ENCODE data around the gene CYP3A4.
"Not testable (repeated sequence)": the region's sequence is repeated elsewhere in the genome, so short reads cannot be mapped to it uniquely, and the experiment has no call there.

Gene CYP3A4

DNA sequence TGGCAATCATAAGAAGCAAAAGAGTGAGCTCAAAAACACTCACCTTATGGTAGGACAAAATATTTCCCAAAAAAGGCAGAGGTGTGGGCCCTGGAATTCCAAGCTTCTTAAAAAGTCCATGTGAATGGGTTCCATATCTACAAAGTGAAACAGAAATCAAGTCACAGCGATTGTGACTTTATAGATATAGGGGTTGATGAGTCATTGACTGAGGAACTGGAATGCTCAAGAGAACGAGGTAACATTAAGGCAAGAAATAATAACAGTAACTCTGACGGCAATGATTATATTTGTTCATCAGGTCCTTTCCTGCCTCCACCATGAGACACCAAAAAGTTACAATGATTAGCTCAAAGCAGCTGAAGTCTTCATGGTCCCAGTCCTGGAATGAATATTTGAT lies 4.0 kb downstream of the CYP3A4 start:
- H3K4me1 ChIP-seq (ENCODE audit: control insufficient read depth, insufficient read depth, low read length), result no peaks in the 10 kb centered on the region
- no peak overlapping the region for H3K27ac ChIP-seq (ENCODE audit: low read length)
- H3K4me3 ChIP-seq (ENCODE audit: low read length in 2 of 2), result no peak overlapping the region
- H3K36me3 ChIP-seq (ENCODE audit: control insufficient read depth in 2 of 2, insufficient read depth in 2 of 2, low read length in 2 of 2), result no peaks in the 10 kb centered on the region
- no peaks in the 10 kb centered on the region for H3K27me3 ChIP-seq (ENCODE audit: control insufficient read depth in 1 of 2, insufficient read depth in 2 of 2, low read length in 2 of 2)
- no peaks in the 10 kb centered on the region for H3K9me3 ChIP-seq (ENCODE audit: control insufficient read depth in 2 of 2, low read length in 2 of 2)
- no peak overlapping the region for H3K9ac ChIP-seq (ENCODE audit: low read length in 2 of 2)

DNA sequence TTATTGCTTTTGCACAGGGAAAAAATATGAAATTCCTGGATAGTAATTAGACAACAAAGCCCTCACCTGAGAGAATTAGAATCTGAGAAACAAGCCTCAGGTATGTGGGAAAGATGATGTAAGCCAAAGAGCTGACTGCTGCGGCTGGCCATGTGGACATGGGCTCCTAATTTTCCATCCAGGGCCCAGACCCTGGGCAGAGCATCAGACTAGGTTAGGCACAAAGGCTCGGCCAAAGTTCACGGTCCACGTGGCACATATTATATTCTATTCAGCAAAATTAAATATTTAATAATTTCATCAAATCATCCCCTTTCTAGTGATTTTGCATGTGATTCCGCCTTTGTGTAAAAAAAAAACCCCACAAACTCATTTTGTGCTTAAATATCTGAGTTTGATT lies 5.1 kb downstream of the CYP3A4 start:
- no peaks in the 10 kb centered on the region for H3K9me3 ChIP-seq (ENCODE audit: control insufficient read depth in 2 of 2, low read length in 2 of 2)
- H3K4me3 ChIP-seq (ENCODE audit: low read length in 2 of 2), result no peak overlapping the region
- H3K9ac ChIP-seq (ENCODE audit: low read length in 2 of 2), result no peak overlapping the region
- H3K36me3 ChIP-seq (ENCODE audit: control insufficient read depth in 2 of 2, insufficient read depth in 2 of 2, low read length in 2 of 2), result no peaks in the 10 kb centered on the region
- H3K27ac ChIP-seq (ENCODE audit: low read length), result no peak overlapping the region
- H3K27me3 ChIP-seq (ENCODE audit: control insufficient read depth in 1 of 2, insufficient read depth in 2 of 2, low read length in 2 of 2), result no peaks in the 10 kb centered on the region
- H3K4me1 ChIP-seq (ENCODE audit: control insufficient read depth, insufficient read depth, low read length), result no peaks in the 10 kb centered on the region

DNA sequence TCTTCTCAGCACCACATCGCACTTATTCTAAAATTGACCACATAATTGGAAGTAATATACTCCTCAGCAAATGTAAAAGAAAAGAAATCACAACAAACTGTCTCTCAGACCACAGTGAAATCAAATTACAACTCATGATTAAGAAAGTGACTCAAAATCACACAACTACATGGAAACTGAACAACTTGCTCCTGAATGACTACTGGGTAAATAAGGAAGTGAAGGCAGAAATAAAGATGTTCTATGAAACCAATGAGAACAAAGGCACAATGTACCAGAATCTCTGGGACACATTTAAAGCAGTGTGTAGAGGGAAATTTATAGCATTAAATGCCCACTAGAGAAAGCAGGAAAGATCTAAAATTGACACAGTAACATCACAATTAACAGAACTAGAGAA lies 10.6 kb downstream of the CYP3A4 start:
- not testable (repeated sequence) for H3K27me3 ChIP-seq (ENCODE audit: control insufficient read depth in 1 of 2, insufficient read depth in 2 of 2, low read length in 2 of 2); H3K36me3 ChIP-seq (ENCODE audit: control insufficient read depth in 2 of 2, insufficient read depth in 2 of 2, low read length in 2 of 2); H3K27ac ChIP-seq (ENCODE audit: low read length); H3K9me3 ChIP-seq (ENCODE audit: control insufficient read depth in 2 of 2, low read length in 2 of 2); H3K4me3 ChIP-seq (ENCODE audit: low read length in 2 of 2); H3K9ac ChIP-seq (ENCODE audit: low read length in 2 of 2); H3K4me1 ChIP-seq (ENCODE audit: control insufficient read depth, insufficient read depth, low read length)

DNA sequence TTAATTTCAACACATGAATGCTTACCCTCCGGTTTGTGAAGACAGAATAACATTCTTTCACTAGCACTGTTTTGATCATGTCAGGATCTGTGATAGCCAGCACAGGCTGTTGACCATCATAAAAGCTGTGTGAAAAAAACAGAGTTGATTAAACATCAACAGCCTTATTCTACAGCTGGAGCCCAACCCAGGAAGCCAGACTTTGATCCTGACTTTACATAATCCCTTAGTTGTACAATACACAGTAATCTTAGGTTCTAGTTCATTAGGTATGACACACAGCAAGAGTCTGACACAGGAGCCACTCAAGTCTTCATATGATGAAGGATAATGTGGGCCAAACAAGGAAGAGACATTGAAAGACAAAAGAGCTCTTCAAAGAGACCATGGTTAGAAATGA lies 11.4 kb downstream of the CYP3A4 start:
- no peak overlapping the region for H3K9ac ChIP-seq (ENCODE audit: low read length in 2 of 2)
- no peaks in the 10 kb centered on the region for H3K9me3 ChIP-seq (ENCODE audit: control insufficient read depth in 2 of 2, low read length in 2 of 2)
- no peak overlapping the region for H3K27ac ChIP-seq (ENCODE audit: low read length)
- H3K4me3 ChIP-seq (ENCODE audit: low read length in 2 of 2), result no peak overlapping the region
- H3K4me1 ChIP-seq (ENCODE audit: control insufficient read depth, insufficient read depth, low read length), result no peaks in the 10 kb centered on the region
- no peaks in the 10 kb centered on the region for H3K27me3 ChIP-seq (ENCODE audit: control insufficient read depth in 1 of 2, insufficient read depth in 2 of 2, low read length in 2 of 2)
- no peaks in the 10 kb centered on the region for H3K36me3 ChIP-seq (ENCODE audit: control insufficient read depth in 2 of 2, insufficient read depth in 2 of 2, low read length in 2 of 2)

DNA sequence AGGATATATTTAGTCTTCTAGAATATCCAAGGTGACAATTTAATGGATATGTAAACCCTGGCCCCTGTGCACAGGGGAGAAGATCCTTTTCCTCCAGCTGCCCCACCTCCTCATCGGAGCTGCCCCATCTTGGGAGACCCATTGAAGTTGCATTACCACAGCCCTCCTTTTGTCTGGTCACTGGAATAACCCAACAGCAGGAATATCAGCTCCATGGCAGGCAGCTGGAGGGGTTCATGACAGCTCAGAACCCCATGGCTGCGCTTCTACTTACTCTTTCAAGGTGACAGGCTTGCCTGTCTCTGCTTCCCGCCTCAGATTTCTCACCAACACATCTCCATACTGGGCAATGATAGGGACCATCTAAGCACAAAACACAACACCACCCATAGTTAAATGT lies 14.5 kb downstream of the CYP3A4 start:
- not testable (repeated sequence) for H3K27ac ChIP-seq (ENCODE audit: low read length); H3K36me3 ChIP-seq (ENCODE audit: control insufficient read depth in 2 of 2, insufficient read depth in 2 of 2, low read length in 2 of 2); H3K4me1 ChIP-seq (ENCODE audit: control insufficient read depth, insufficient read depth, low read length); H3K9ac ChIP-seq (ENCODE audit: low read length in 2 of 2); H3K9me3 ChIP-seq (ENCODE audit: control insufficient read depth in 2 of 2, low read length in 2 of 2); H3K4me3 ChIP-seq (ENCODE audit: low read length in 2 of 2); H3K27me3 ChIP-seq (ENCODE audit: control insufficient read depth in 1 of 2, insufficient read depth in 2 of 2, low read length in 2 of 2)

DNA sequence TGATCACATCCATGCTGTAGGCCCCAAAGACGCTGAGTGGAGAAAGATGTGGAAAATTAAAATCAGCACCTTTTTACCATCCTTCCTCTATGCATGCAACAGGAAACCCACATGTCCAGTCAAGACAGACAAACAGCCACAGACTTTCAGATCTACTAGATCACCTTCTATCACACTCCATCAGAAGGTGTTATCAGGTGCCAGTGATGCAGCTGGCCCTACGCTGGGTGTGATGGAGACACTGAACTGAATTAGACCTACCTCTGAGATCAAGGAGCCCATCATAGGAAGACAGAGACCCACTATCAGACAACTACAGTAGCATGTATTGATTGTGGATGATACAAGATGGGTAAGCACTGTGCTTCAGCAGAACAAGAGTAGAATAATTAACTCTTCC lies 15.5 kb downstream of the CYP3A4 start:
- Histone ChIP-seq H3K27me3 (ENCODE audit: control insufficient read depth in 1 of 2, insufficient read depth in 2 of 2, low read length in 2 of 2) (no peaks in the 10 kb centered on the region), H3K9ac (ENCODE audit: low read length in 2 of 2) (no peak overlapping the region), H3K27ac (ENCODE audit: low read length) (no peak overlapping the region), H3K4me3 (ENCODE audit: low read length in 2 of 2) (no peak overlapping the region), H3K36me3 (ENCODE audit: control insufficient read depth in 2 of 2, insufficient read depth in 2 of 2, low read length in 2 of 2) (no peaks in the 10 kb centered on the region), H3K9me3 (ENCODE audit: control insufficient read depth in 2 of 2, low read length in 2 of 2) (no peaks in the 10 kb centered on the region), H3K4me1 (ENCODE audit: control insufficient read depth, insufficient read depth, low read length) (no peaks in the 10 kb centered on the region)

DNA sequence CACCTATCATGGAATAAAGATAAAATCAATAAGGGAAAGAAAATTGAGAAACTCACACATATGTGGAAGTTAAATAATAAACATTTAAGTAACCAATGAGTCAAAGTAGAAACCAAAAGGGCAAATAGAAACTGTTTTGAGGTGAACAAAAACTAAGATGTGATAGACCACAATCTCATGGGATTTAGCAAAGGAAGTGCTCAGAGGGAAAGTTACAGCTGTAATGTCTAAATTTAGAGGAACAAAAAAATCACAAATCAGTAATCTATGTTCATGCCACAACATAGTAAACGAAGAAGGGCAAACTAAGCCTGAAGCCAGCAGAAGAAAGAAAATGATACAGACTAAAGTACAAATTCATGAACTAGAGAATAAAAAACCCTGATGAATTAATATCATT lies 16.3 kb downstream of the CYP3A4 start:
- Histone ChIP-seq H3K4me1 (ENCODE audit: control insufficient read depth, insufficient read depth, low read length) (no peaks in the 10 kb centered on the region), H3K36me3 (ENCODE audit: control insufficient read depth in 2 of 2, insufficient read depth in 2 of 2, low read length in 2 of 2) (no peaks in the 10 kb centered on the region)

DNA sequence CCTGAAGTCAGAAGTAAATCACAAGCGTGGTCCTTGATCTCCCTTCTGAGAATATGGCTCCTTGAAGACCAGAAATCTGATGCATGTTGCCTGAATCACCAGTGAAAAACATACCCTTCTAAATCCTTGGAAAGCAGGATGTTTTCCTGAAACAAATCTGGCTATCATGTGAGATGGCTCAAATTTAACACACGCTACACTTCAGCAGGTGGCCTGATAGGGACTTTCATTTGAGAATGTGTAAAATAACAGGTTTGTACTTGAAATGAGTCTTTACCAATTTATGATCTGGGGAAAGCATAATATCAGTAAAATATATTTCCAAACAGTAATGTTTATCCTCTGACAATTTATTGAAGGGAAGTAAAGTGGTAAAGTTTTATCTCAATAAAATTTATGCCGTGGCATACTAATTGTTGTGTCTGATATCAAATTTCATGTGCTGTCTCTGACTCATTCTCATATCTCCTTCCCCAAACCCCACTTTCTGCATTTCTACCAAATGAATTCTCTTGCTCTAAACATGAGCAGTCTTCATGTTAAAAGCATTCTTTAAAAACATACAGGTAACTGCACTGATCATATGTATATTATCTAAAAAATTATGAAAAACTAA lies 17.4 kb downstream of the CYP3A4 start:
- Histone ChIP-seq H3K27me3 (ENCODE audit: control insufficient read depth in 1 of 2, insufficient read depth in 2 of 2, low read length in 2 of 2) (no peaks in the 10 kb centered on the region), H3K36me3 (ENCODE audit: control insufficient read depth in 2 of 2, insufficient read depth in 2 of 2, low read length in 2 of 2) (no peaks in the 10 kb centered on the region), H3K4me3 (ENCODE audit: low read length in 2 of 2) (no peak overlapping the region), H3K4me1 (ENCODE audit: control insufficient read depth, insufficient read depth, low read length) (no peaks in the 10 kb centered on the region), H3K9me3 (ENCODE audit: control insufficient read depth in 2 of 2, low read length in 2 of 2) (no peaks in the 10 kb centered on the region), H3K9ac (ENCODE audit: low read length in 2 of 2) (no peak overlapping the region), H3K27ac (ENCODE audit: low read length) (no peak overlapping the region)

More for the DNA sequence above, 16.3 kb downstream of the CYP3A4 start:
- Histone ChIP-seq H3K4me3 (ENCODE audit: low read length in 2 of 2) (no peak overlapping the region), H3K9me3 (ENCODE audit: control insufficient read depth in 2 of 2, low read length in 2 of 2) (no peaks in the 10 kb centered on the region), H3K27ac (ENCODE audit: low read length) (no peak overlapping the region), H3K27me3 (ENCODE audit: control insufficient read depth in 1 of 2, insufficient read depth in 2 of 2, low read length in 2 of 2) (no peaks in the 10 kb centered on the region), H3K9ac (ENCODE audit: low read length in 2 of 2) (no peak overlapping the region)

DNA sequence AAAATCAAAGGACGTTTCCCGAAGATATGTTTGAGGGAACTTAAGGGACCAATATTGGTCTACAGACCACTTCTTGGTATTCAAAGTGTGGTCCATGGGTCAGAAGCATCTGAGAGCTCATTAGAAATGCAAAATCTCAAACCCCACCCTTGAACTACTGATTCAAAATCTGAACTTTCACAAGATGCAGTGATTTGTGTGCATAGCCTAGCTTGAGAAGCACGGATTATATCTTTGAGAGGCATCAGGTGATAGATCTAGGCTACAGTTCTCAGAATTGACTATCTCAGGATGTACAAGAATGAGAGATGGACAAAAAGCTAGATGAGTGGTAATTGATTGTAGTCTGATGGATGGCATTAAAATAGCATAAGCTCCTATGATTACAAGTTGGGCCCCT lies 19.5 kb downstream of the CYP3A4 start:
- Histone ChIP-seq H3K27me3 (ENCODE audit: control insufficient read depth in 1 of 2, insufficient read depth in 2 of 2, low read length in 2 of 2) (no peaks in the 10 kb centered on the region), H3K9me3 (ENCODE audit: control insufficient read depth in 2 of 2, low read length in 2 of 2) (no peaks in the 10 kb centered on the region)

DNA sequence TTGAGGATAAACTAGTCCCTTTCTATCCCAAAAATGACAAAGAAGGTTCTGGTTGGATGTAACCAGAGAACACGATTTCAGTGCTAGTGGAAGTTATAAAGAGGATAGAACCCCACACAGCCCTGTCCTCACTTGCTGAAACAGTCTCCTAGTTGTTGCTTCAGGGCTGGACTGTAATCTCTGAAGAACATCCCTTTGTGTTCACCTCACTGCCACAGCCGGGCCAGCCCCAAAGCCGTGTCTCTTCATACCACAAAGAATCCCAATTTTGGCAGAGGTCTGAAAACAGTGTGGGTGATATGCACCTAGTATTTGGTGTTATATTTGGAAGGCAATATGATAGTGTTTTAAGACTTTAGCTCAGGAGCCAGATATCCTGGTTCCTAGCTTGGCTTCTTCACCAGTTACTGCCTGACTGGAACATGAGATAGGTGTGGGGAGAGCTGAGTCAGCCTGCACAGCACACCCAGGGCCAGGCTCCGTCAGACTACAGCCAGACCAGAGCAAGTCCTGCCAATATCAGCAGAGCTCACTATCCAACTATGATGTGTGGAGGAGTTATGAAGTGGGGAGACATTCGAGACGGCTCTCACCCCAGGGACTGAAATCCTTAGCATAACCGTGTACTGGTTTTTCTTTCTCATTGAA lies 21.2 kb downstream of the CYP3A4 start:
- Histone ChIP-seq H3K27ac (ENCODE audit: low read length) (no peak overlapping the region), H3K36me3 (ENCODE audit: control insufficient read depth in 2 of 2, insufficient read depth in 2 of 2, low read length in 2 of 2) (no peaks in the 10 kb centered on the region), H3K4me3 (ENCODE audit: low read length in 2 of 2) (no peak overlapping the region), H3K9ac (ENCODE audit: low read length in 2 of 2) (no peak overlapping the region), H3K4me1 (ENCODE audit: control insufficient read depth, insufficient read depth, low read length) (no peaks in the 10 kb centered on the region), H3K27me3 (ENCODE audit: control insufficient read depth in 1 of 2, insufficient read depth in 2 of 2, low read length in 2 of 2) (no peaks in the 10 kb centered on the region), H3K9me3 (ENCODE audit: control insufficient read depth in 2 of 2, low read length in 2 of 2) (no peaks in the 10 kb centered on the region)

More for the DNA sequence above, 19.5 kb downstream of the CYP3A4 start:
- Histone ChIP-seq H3K4me3 (ENCODE audit: low read length in 2 of 2) (no peak overlapping the region), H3K9ac (ENCODE audit: low read length in 2 of 2) (no peak overlapping the region), H3K4me1 (ENCODE audit: control insufficient read depth, insufficient read depth, low read length) (no peaks in the 10 kb centered on the region), H3K27ac (ENCODE audit: low read length) (no peak overlapping the region), H3K36me3 (ENCODE audit: control insufficient read depth in 2 of 2, insufficient read depth in 2 of 2, low read length in 2 of 2) (no peaks in the 10 kb centered on the region)

DNA sequence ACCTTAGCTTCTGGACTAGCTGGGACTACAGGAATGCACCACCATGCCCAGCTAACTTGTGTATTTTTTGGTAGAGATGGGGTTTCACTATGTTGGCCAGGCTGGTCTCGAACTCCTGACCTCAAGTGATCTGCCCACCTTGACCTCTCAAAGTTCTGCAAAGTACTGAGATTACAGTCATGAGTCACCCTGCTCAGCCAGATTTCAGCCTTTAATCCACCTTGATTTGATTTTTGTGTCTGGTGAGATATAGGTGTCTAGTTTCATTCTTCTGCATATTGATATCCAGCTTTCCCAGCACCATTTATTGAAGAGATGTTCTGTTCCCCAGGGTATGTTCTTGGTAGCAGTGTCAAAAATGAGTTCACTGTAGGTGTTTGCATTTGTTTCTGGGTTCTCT lies 28.9 kb downstream of the CYP3A4 start:
- Histone ChIP-seq H3K27me3 (ENCODE audit: control insufficient read depth in 1 of 2, insufficient read depth in 2 of 2, low read length in 2 of 2) (no peaks in the 10 kb centered on the region), H3K4me3 (ENCODE audit: low read length in 2 of 2) (no peak overlapping the region), H3K9ac (ENCODE audit: low read length in 2 of 2) (no peak overlapping the region), H3K4me1 (ENCODE audit: control insufficient read depth, insufficient read depth, low read length) (no peaks in the 10 kb centered on the region), H3K27ac (ENCODE audit: low read length) (no peak overlapping the region), H3K36me3 (ENCODE audit: control insufficient read depth in 2 of 2, insufficient read depth in 2 of 2, low read length in 2 of 2) (no peaks in the 10 kb centered on the region), H3K9me3 (ENCODE audit: control insufficient read depth in 2 of 2, low read length in 2 of 2) (no peaks in the 10 kb centered on the region)
